Neural progenitor cell (in vitro differentiated cells): Measurements from ENCODE around the gene SLC47A2. TPM values are rescaled to one million over a fixed set of nuclear protein-coding genes. Genes with fewer than 3 reads are reported as not detected.

Experiments used
- DNase-seq: peaks from one replicate; pipeline ENCODE4 v3.0.0-alpha.2; 2016; ENCODE audit warnings: low spot score
- H2AFZ ChIP-seq: fragments of 200-600 bp; sonication (generic); replicated peaks from 2 replicates; pipeline ENCODE4 v1.6.1; 2016; ENCODE audit warnings: antibody characterized with exemption
- H3F3A ChIP-seq: fragments of 200-600 bp; sonication (generic); 2 replicates; pipeline ENCODE4 v1.6.1; 2016; ENCODE audit warnings: antibody characterized with exemption, low read depth
- H3K27ac ChIP-seq: fragments of 200-600 bp; sonication (generic); 2 replicates; pipeline ENCODE4 v1.5.1; 2016; ENCODE audit warnings: mild to moderate bottlenecking
- H3K27me3 ChIP-seq: fragments of 200-600 bp; sonication (generic); 2 replicates; pipeline ENCODE4 v1.6.1; 2016; ENCODE audit warnings: mild to moderate bottlenecking, moderate library complexity
- H3K36me3 ChIP-seq: fragments of 200-600 bp; sonication (generic); 2 replicates; pipeline ENCODE4 v1.5.1; 2016
- H3K4me1 ChIP-seq: fragments of 200-600 bp; sonication (generic); 2 replicates; pipeline ENCODE4 v1.6.1; 2016; ENCODE audit warnings: mixed run types
- H3K4me2 ChIP-seq: fragments of 200-600 bp; sonication (generic); 2 replicates; pipeline ENCODE4 v1.6.1; 2016
- H3K4me3 ChIP-seq: fragments of 200-600 bp; sonication (generic); 2 replicates; pipeline ENCODE4 v1.5.1; 2016
- H3K79me2 ChIP-seq: fragments of 200-600 bp; sonication (generic); 2 replicates; pipeline ENCODE4 v1.6.1; 2016; ENCODE audit warnings: low read depth
- H3K9ac ChIP-seq: fragments of 200-600 bp; sonication (generic); 2 replicates; pipeline ENCODE4 v1.6.1; 2016
- H3K9me3 ChIP-seq: fragments of 200-600 bp; sonication (generic); 2 replicates; pipeline ENCODE4 v1.5.1; 2016; ENCODE audit warnings: low read depth
- H4K20me1 ChIP-seq: fragments of 200-600 bp; sonication (generic); 2 replicates; pipeline ENCODE4 v1.6.1; 2016; ENCODE audit warnings: low read depth
- H3K27ac Mint-ChIP-seq: 3 replicates; pipeline ENCODE4 v1.8.0; 2021; ENCODE audit warnings: mixed read lengths
- H3K27me3 Mint-ChIP-seq: 2 replicates; pipeline ENCODE4 v1.8.0; 2022; ENCODE audit warnings: low read depth, mild to moderate bottlenecking, inconsistent platforms, moderate library complexity, mixed read lengths; ENCODE audit not compliant: insufficient read depth
- H3K36me3 Mint-ChIP-seq: 3 replicates; pipeline ENCODE4 v1.8.0; 2021; ENCODE audit warnings: mixed read lengths
- H3K4me1 Mint-ChIP-seq: 3 replicates; pipeline ENCODE4 v1.8.0; 2021; ENCODE audit warnings: mixed read lengths
- H3K4me3 Mint-ChIP-seq: 3 replicates; pipeline ENCODE4 v1.8.0; 2021; ENCODE audit warnings: mild to moderate bottlenecking, moderate library complexity, mixed read lengths
- H3K9me3 Mint-ChIP-seq: 3 replicates; pipeline ENCODE4 v1.8.0; 2020; ENCODE audit warnings: mixed read lengths
- EZH2 ChIP-seq: fragments of 200-600 bp; sonication (generic); IDR thresholded peaks from 2 replicates; pipeline ENCODE4 v1.6.1; 2017; ENCODE audit warnings: antibody characterized with exemption, mild to moderate bottlenecking, moderate library complexity
- EZH2phosphoT487 ChIP-seq: fragments of 200-600 bp; sonication (generic); IDR thresholded peaks from 2 replicates; pipeline ENCODE4 v1.6.1; 2017; ENCODE audit warnings: antibody characterized with exemption
- total RNA-seq: library from RNA; depleted of rRNA; stranded (reverse); fragments of >200 nt; gene quantifications from 2 replicates; pipeline ENCODE4 v1.2.3, GENCODE V29; 2015; ENCODE audit warnings: low replicate concordance
- TF ChIP-seq, protein P1 (sequence below): fragments of 200-600 bp; sonication (generic); IDR thresholded peaks from 2 replicates; pipeline ENCODE4 v1.5.1; 2017; ENCODE audit warnings: antibody characterized with exemption, mild to moderate bottlenecking

Gene SLC47A2
- total RNA-seq, 1 donor from 2014 or later: 0.39 TPM

GRCh38 chr17:19718041-19718612 lies 1.7 kb upstream of the SLC47A2 start:
- Histone ChIP-seq H3K79me2 (no peaks in the 10 kb centered on the region), H3K9ac (no peak overlapping the region), H3K27ac (no peak overlapping the region), H3K4me3 (no peak overlapping the region), H4K20me1 (no peaks in the 10 kb centered on the region), H3K36me3 (no peaks in the 10 kb centered on the region), H3K9me3 (no peaks in the 10 kb centered on the region), H3K4me2 (no peak overlapping the region), H3F3A (no peaks in the 10 kb centered on the region), H3K27me3 (no peaks in the 10 kb centered on the region), H3K4me1 (peaks cover 25% of the 10 kb centered on the region), H2AFZ (no peak overlapping the region)
- no peak overlapping the region for H3K4me3 Mint-ChIP-seq
- H3K36me3 Mint-ChIP-seq: no peaks in the 10 kb centered on the region
- peak overlapping the region; percentile 51 for H3K27ac Mint-ChIP-seq
- H3K9me3 Mint-ChIP-seq: no peaks in the 10 kb centered on the region
- peaks cover 13% of the 10 kb centered on the region for H3K27me3 Mint-ChIP-seq
- H3K4me1 Mint-ChIP-seq: peaks cover 28% of the 10 kb centered on the region
- peak; percentile 42 for DNase-seq
- TF ChIP-seq EZH2: no peak
- TF ChIP-seq, protein P1, sequence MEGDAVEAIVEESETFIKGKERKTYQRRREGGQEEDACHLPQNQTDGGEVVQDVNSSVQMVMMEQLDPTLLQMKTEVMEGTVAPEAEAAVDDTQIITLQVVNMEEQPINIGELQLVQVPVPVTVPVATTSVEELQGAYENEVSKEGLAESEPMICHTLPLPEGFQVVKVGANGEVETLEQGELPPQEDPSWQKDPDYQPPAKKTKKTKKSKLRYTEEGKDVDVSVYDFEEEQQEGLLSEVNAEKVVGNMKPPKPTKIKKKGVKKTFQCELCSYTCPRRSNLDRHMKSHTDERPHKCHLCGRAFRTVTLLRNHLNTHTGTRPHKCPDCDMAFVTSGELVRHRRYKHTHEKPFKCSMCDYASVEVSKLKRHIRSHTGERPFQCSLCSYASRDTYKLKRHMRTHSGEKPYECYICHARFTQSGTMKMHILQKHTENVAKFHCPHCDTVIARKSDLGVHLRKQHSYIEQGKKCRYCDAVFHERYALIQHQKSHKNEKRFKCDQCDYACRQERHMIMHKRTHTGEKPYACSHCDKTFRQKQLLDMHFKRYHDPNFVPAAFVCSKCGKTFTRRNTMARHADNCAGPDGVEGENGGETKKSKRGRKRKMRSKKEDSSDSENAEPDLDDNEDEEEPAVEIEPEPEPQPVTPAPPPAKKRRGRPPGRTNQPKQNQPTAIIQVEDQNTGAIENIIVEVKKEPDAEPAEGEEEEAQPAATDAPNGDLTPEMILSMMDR: no peak

DNA sequence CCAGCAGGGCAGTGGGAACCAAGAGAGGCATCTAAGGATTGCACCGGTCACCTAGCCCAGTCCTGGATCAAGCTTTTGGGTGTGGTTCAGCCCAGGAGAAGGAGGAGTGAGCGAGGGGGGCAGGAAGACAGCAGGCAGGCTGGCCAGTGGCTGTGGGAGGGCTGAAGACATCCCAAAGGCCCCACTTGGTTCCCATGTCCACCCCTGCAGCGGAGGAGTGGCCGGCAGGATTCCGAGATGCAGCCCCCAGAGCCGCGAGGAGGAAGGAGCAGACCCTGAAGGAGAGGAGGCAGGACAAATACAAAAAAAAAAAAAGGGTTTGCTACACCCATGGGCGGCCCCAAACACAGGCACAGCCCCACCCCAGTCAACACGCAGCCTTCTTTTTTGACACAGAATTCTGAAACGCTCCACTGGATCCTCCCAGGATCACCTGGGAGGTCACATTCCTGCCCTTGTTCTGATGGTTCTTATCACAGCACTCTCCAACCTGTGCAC lies 1.1 kb upstream of the SLC47A2 start:
- Histone ChIP-seq H3K79me2 (no peaks in the 10 kb centered on the region), H2AFZ (no peak overlapping the region), H3K4me2 (no peak overlapping the region), H4K20me1 (no peaks in the 10 kb centered on the region), H3K4me3 (no peak overlapping the region), H3K27me3 (no peaks in the 10 kb centered on the region), H3K4me1 (peaks cover 25% of the 10 kb centered on the region), H3K9ac (no peak overlapping the region), H3K36me3 (no peaks in the 10 kb centered on the region), H3K27ac (no peak overlapping the region), H3K9me3 (no peaks in the 10 kb centered on the region), H3F3A (no peaks in the 10 kb centered on the region)
- Mint-ChIP-seq H3K27ac (peak overlapping the region; percentile 51), H3K36me3 (no peaks in the 10 kb centered on the region), H3K9me3 (no peaks in the 10 kb centered on the region), H3K27me3 (peaks cover 13% of the 10 kb centered on the region), H3K4me3 (no peak overlapping the region), H3K4me1 (peaks cover 28% of the 10 kb centered on the region)
- DNase-seq: no peak
- no peak for TF ChIP-seq EZH2phosphoT487
- TF ChIP-seq EZH2: no peak
- TF ChIP-seq, protein P1: no peak

DNA sequence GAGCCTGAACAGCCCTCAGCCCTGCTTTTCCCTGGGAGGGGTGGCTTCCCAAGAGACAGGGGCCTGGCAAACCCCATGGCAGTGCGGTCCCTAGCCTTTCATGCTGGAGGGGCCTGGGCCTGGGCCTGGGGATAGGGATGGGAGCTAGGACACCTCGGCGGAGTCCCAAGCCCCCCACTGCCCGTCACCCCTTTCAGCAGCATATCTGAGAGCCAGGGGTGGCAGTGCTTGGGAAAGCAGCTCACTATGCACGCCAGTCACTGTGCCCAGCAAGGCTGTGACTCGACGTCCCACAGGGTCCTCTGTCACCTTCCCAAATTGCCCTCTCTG lies 612 bp upstream of the SLC47A2 start:
- H3K9ac ChIP-seq: no peak overlapping the region

More for the DNA sequence above, 612 bp upstream of the SLC47A2 start:
- Histone ChIP-seq H3K36me3 (no peaks in the 10 kb centered on the region), H3K27ac (no peak overlapping the region), H3K27me3 (no peaks in the 10 kb centered on the region), H4K20me1 (no peaks in the 10 kb centered on the region), H3K9me3 (no peaks in the 10 kb centered on the region), H3K4me3 (no peak overlapping the region), H3K4me2 (no peak overlapping the region), H2AFZ (no peak overlapping the region), H3K4me1 (peaks cover 25% of the 10 kb centered on the region), H3K79me2 (no peaks in the 10 kb centered on the region), H3F3A (no peaks in the 10 kb centered on the region)
- Mint-ChIP-seq H3K27me3 (peaks cover 13% of the 10 kb centered on the region), H3K36me3 (no peaks in the 10 kb centered on the region), H3K4me3 (no peak overlapping the region), H3K9me3 (no peaks in the 10 kb centered on the region), H3K4me1 (peaks cover 30% of the 10 kb centered on the region), H3K27ac (no peak overlapping the region)
- TF ChIP-seq, protein P1: no peak
- no peak for TF ChIP-seq EZH2phosphoT487
- no peak for TF ChIP-seq EZH2
- DNase-seq: no peak
